Kidney (tissue), 14 donors: ENCODE measurements around the gene SMC3. TPM values are rescaled to one million over a fixed set of nuclear protein-coding genes. Genes with fewer than 3 reads are reported as not detected.

Experiments
- DNase-seq, 5 donors: peaks; one replicate each; pipeline ENCODE4 v3.0.0-alpha.2; 2013 to 2020
- FAIRE-seq: peaks from 2 replicates; lab custom pipeline; 2012; peaks lifted over from hg19 to GRCh38; lab: Jason Lieb, UNC
- H3K27ac ChIP-seq, 2 donors: one replicate each; pipeline ENCODE4 v1.7.0; 2013; ENCODE audit warnings: low read depth in 2 of 2, low read length in 2 of 2, inconsistent platforms in 1 of 2
- H3K27me3 ChIP-seq: one replicate; pipeline ENCODE4 v1.7.1; 2013; ENCODE audit warnings: low read length, inconsistent platforms; ENCODE audit not compliant: control insufficient read depth, insufficient read depth
- H3K36me3 ChIP-seq, 3 donors: one replicate each; pipeline versions ENCODE4 v1.7.0 to v1.7.1; 2013; ENCODE audit warnings: low read length in 3 of 3, control low read depth in 1 of 3, inconsistent platforms in 1 of 3; ENCODE audit not compliant: insufficient read depth in 3 of 3, control insufficient read depth in 2 of 3
- H3K4me1 ChIP-seq, 3 donors: one replicate each; pipeline versions ENCODE4 v1.7.0 to v1.7.1; 2013; ENCODE audit warnings: low read length in 3 of 3, inconsistent platforms in 1 of 3, low read depth in 1 of 3; ENCODE audit not compliant: control insufficient read depth in 2 of 3, insufficient read depth in 2 of 3
- H3K4me3 ChIP-seq, 3 donors: one replicate each; pipeline versions ENCODE4 v1.7.0 to v1.8.1; 2013; ENCODE audit warnings: low read length in 3 of 3, control low read depth in 1 of 3, inconsistent platforms in 1 of 3
- H3K9ac ChIP-seq, 3 donors: one replicate each; pipeline versions ENCODE4 v1.7.0 to v1.7.1; 2013; ENCODE audit warnings: low read length in 3 of 3, control low read depth in 1 of 3, inconsistent platforms in 1 of 3
- H3K9me3 ChIP-seq, 3 donors: one replicate each; pipeline versions ENCODE4 v1.7.0 to v1.7.1; 2013; ENCODE audit warnings: low read length in 3 of 3, control low read depth in 1 of 3, inconsistent platforms in 1 of 3; ENCODE audit not compliant: control insufficient read depth in 2 of 3, insufficient read depth in 1 of 3
- intact Hi-C: fragments of 100-400 bp; cut with DNase I; formaldehyde crosslinking; loops from one replicate; pipeline ENCODE4 v1.11.1; 2022
- polyA plus RNA-seq: library from polyadenylated mRNA; stranded (reverse); fragments of 350-450 nt; fragmentation: Illumina TruSeq; extraction: RNeasy Lipid Tissue Mini Kit (QIAGEN cat#74804); gene quantifications from one replicate; pipeline ENCODE4 v1.2.3, GENCODE V29; 2014; ENCODE audit warnings: low read depth, low replicate concordance; ENCODE audit not compliant: insufficient read depth
- total RNA-seq: library from RNA; stranded (reverse); fragmentation: NEBNext Ultra II Directional; extraction: Animal tissue kit (Norgen Biotek cat#: 25700); gene quantifications from one replicate; pipeline ENCODE4 v1.2.1, GENCODE V29; 2021
- TF ChIP-seq, protein P1 (sequence below): IDR thresholded peaks from 3 replicates; pipeline ENCODE4 v1.5.1; 2012; ENCODE audit warnings: mild to moderate bottlenecking, moderate library complexity, borderline replicate concordance; ENCODE audit not compliant: insufficient read depth; ENCODE audit errors: extremely low read depth
- donor health status: control.
- donor health status: control.
- donor health status: control.
- donor health status: control.
- donor health status: control.
- donor health status: DM: yes; HTN: yes; CAD: no.
- donor health status: Normal renal cell carcinoma (clear cell type).

Gene SMC3
- total and polyA plus RNA-seq, 2 donors from 2014 or later, result 13.9 to 29.6 TPM

DNA sequence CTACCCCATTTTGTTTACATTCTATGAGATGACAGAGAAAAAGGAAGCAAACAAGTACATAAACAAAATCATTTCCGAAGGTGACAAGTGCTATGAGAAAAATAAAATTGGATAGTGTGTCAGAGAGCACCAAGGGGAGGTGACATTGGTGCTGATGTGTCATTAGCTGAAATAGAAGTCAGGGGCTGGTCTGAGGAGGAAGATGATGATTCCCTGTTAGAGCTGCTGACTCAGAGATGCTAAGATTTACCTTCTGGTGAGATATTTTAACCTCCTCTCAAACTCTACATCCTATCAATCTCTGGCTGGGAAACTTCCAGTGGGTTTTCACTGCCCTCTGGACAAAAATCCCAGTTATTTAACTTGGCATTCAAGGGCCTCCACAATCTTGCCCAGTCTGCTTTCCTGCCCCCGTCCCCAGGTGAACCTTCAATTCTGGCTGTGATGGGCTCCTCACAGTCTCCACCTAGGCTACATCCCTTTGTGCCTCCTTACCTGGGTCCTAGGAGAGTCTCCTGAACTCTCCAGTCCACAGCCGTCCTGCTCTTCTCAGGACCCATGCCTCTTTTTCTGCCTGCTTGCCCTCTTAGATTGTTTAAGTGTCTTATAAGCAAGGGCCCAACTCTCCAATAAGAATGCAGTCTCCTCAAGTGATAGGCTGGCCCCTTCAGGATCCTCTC lies 43.2 kb upstream of the SMC3 start:
- Histone ChIP-seq H3K4me1 (peaks cover 0 to 3% (median 0%) of the 10 kb centered on the region in 3 donors), H3K9me3 (no peaks in the 10 kb centered on the region), H3K27ac (no peak overlapping the region), H3K4me3 (no peak overlapping the region), H3K36me3 (no peaks in the 10 kb centered on the region), H3K27me3 (no peaks in the 10 kb centered on the region), H3K9ac (no peak overlapping the region)
- TF ChIP-seq, protein P1, sequence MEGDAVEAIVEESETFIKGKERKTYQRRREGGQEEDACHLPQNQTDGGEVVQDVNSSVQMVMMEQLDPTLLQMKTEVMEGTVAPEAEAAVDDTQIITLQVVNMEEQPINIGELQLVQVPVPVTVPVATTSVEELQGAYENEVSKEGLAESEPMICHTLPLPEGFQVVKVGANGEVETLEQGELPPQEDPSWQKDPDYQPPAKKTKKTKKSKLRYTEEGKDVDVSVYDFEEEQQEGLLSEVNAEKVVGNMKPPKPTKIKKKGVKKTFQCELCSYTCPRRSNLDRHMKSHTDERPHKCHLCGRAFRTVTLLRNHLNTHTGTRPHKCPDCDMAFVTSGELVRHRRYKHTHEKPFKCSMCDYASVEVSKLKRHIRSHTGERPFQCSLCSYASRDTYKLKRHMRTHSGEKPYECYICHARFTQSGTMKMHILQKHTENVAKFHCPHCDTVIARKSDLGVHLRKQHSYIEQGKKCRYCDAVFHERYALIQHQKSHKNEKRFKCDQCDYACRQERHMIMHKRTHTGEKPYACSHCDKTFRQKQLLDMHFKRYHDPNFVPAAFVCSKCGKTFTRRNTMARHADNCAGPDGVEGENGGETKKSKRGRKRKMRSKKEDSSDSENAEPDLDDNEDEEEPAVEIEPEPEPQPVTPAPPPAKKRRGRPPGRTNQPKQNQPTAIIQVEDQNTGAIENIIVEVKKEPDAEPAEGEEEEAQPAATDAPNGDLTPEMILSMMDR, result no peak
- DNase-seq (no peak), FAIRE-seq (no peak)
- intact Hi-C loops, result no loop called here

DNA sequence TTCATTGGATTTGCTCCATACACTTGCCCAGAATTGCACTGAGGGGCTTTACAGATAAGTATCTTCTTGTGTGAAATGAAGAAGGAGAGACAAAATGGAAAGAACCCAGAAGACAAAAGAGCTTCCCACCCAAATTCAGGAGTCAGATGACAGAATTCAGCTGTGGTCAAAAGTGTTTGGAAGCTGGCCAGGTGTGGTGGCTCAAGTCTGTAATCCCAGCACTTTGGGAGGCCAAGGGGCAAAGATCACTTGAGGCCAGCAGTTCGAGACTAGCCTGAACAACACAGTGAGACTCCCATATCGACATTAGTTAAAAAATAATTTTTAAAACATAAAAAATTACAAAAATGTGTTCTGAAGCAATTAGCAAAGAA lies 42.6 kb upstream of the SMC3 start:
- no peaks in the 10 kb centered on the region for H3K9me3 ChIP-seq
- peaks cover 0 to 3% (median 0%) of the 10 kb centered on the region in 3 donors for H3K4me1 ChIP-seq
- DNase-seq (no peak), FAIRE-seq (no peak)
- no peak overlapping the region for H3K9ac ChIP-seq
- intact Hi-C loops, result no loop called here
- TF ChIP-seq, protein P1, result no peak
- H3K36me3 ChIP-seq, result no peaks in the 10 kb centered on the region
- no peak overlapping the region for H3K4me3 ChIP-seq
- no peak overlapping the region for H3K27ac ChIP-seq
- no peaks in the 10 kb centered on the region for H3K27me3 ChIP-seq

DNA sequence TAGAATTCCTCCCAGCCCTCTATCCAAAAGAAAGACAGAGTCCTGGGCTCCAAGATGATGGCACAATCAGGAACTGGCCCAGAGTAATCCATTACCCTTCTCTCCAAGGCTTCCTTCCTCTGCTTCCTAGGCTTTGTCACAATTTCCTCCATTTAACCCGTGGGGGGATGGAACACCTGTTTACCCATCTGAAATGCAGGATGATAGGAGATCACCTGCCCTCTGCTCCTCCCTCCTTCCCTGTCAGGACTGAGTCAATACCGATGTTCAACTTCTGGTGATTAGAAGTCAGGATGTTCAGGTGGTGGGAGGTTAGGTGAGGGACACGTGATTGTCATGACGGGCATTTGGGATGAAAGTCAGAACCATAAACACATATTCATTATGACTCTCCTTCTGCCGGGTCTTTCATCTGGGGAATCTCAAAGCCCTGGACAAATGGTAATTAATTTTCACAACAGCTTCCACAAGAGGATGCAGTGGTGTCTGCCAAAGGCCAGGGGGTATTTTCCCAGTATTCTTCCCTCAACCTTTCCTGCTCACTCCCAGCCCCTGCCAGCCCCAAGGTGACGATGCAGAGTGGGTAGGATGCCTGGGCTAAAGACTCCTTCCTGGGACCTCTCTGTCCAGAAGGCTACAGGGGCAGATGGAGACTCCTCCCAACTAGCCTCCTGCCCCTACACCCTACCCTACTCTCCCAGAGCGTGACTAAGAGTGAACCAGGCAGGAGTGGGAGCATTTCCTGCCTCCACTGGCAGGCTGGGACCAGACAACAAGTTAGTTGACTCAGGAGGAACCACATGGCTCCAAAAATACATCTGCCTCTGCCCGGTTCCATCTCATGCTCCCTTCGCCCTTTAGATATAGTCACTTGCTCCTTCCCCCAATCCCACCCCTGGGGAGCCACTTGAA lies 41.9 kb upstream of the SMC3 start:
- H3K27me3 ChIP-seq, result no peaks in the 10 kb centered on the region
- peaks cover 0 to 3% (median 0%) of the 10 kb centered on the region in 3 donors for H3K4me1 ChIP-seq
- FAIRE-seq, result no peak
- intact Hi-C loops, result no loop called here
- H3K9me3 ChIP-seq, result no peaks in the 10 kb centered on the region
- TF ChIP-seq, protein P1, result no peak
- no peak overlapping the region for H3K27ac ChIP-seq
- H3K4me3 ChIP-seq, result no peak overlapping the region
- no peaks in the 10 kb centered on the region for H3K36me3 ChIP-seq
- H3K9ac ChIP-seq, result no peak overlapping the region
- no peak for DNase-seq
